CD4-positive, CD25-positive, alpha-beta regulatory T cell (primary cell): ENCODE measurements around the gene AKAP7. TPM values are rescaled to one million over a fixed set of nuclear protein-coding genes. Genes with fewer than 3 reads are reported as not detected.

ENCODE experiments used
- ATAC-seq, 2 donors: fragments of 150-1000 bp; cut with Tn5 transposase; one replicate each; pipeline ENCODE4 v1.10.0; 2021; ENCODE audit warnings: low read depth in 2 of 2, moderate number of reproducible peaks in 2 of 2, moderate library complexity in 1 of 2
- DNase-seq, 3 donors: peaks; one replicate each; pipeline versions ENCODE4 v3.0.0 to v3.0.0-alpha.2; 2012 to 2022; ENCODE audit warnings: mixed read lengths in 1 of 3
- H3K27ac ChIP-seq: one replicate; pipeline ENCODE4 v1.7.0; 2013; ENCODE audit warnings: mild to moderate bottlenecking, low read length; ENCODE audit not compliant: insufficient read depth, poor library complexity, severe bottlenecking
- H3K27me3 ChIP-seq: one replicate; pipeline ENCODE4 v1.7.0; 2013; ENCODE audit warnings: low read length; ENCODE audit not compliant: control insufficient read depth, insufficient read depth
- H3K36me3 ChIP-seq: one replicate; pipeline ENCODE4 v1.7.0; 2013; ENCODE audit warnings: mild to moderate bottlenecking, low read length, moderate library complexity; ENCODE audit not compliant: control insufficient read depth, insufficient read depth
- H3K4me1 ChIP-seq: 2 replicates; pipeline ENCODE4 v1.7.0; 2013; ENCODE audit warnings: mild to moderate bottlenecking, low read length; ENCODE audit not compliant: insufficient read depth, control insufficient read depth, poor library complexity, severe bottlenecking
- H3K4me3 ChIP-seq: one replicate; pipeline ENCODE4 v1.7.0; 2013; ENCODE audit warnings: low read depth, mild to moderate bottlenecking, low read length, moderate library complexity
- H3K9me3 ChIP-seq, 2 experiments: 1 replicate in 1 of 2; 2 replicates in 1 of 2; pipeline ENCODE4 v1.7.0; 2013; ENCODE audit warnings: low read length in 2 of 2, mild to moderate bottlenecking in 1 of 2, moderate library complexity in 1 of 2; ENCODE audit not compliant: control insufficient read depth in 2 of 2
- H3K27ac Mint-ChIP-seq, 3 donors: one replicate each; pipeline ENCODE4 v1.8.0; 2020 to 2022; ENCODE audit warnings: mild to moderate bottlenecking in 3 of 3, mixed read lengths in 3 of 3, moderate library complexity in 2 of 3
- H3K27me3 Mint-ChIP-seq: one replicate; pipeline ENCODE4 v1.8.0; 2022; ENCODE audit warnings: mild to moderate bottlenecking, mixed read lengths
- H3K36me3 Mint-ChIP-seq: one replicate; pipeline ENCODE4 v1.8.0; 2020; ENCODE audit warnings: mixed read lengths
- H3K4me1 Mint-ChIP-seq, 4 donors: one replicate each; pipeline ENCODE4 v1.8.0; 2020 to 2022; ENCODE audit warnings: mixed read lengths in 4 of 4, mild to moderate bottlenecking in 1 of 4
- H3K4me3 Mint-ChIP-seq, 4 donors: one replicate each; pipeline ENCODE4 v1.8.0; 2020 to 2022; ENCODE audit warnings: mild to moderate bottlenecking in 4 of 4, mixed read lengths in 4 of 4, moderate library complexity in 3 of 4
- H3K9me3 Mint-ChIP-seq, 7 donors: one replicate each; pipeline ENCODE4 v1.8.0; 2020 to 2022; ENCODE audit warnings: mixed read lengths in 7 of 7, mild to moderate bottlenecking in 3 of 7, moderate library complexity in 2 of 7
- polyA plus RNA-seq, 4 donors: library from polyadenylated mRNA; unstranded; fragments of 300-500 nt; fragmentation: Illumina TruSeq; gene quantifications; one replicate each; pipeline ENCODE4 v1.2.3, GENCODE V29; 2021
- total RNA-seq: library from RNA; stranded (reverse); gene quantifications from one replicate; pipeline ENCODE4 v1.2.3, GENCODE V29; 2022

The AKAP7 gene
- total and polyA plus RNA-seq, 5 donors from 2014 or later = 3.0 to 20.6 (median 10.5) TPM

DNA sequence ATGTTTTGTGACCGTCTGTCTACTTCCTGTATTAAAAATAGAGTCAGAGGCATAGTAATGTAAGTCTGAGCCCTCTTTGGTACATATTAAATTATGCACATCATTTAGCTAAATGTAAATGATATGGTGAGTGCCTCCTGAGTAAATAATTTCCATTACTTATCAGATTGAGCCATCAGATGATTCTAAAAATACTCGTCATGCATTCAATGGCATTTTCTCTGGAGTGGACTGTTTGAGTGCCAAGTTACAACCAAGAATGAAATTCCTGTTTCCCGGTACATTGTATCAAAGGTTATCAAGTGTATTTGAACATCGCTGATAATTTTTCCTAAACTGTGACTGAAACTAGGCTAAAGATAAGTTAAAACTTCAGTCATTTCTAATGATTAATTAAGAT, 81.0 kb downstream of the AKAP7 start:
- Mint-ChIP-seq H3K4me1 (peaks cover 17 to 59% (median 41%) of the 10 kb centered on the region in 4 donors), H3K27me3 (no peaks in the 10 kb centered on the region), H3K27ac (no peak overlapping the region), H3K36me3 (peaks cover 20% of the 10 kb centered on the region), H3K9me3 (peaks cover 0 to 2% (median 0%) of the 10 kb centered on the region in 7 donors), H3K4me3 (peak overlapping the region in 1 of 4 donors; percentile 21)
- H3K27ac ChIP-seq = no peak overlapping the region
- H3K36me3 ChIP-seq = peaks cover 3% of the 10 kb centered on the region
- no peak for DNase-seq
- H3K9me3 ChIP-seq = no peaks in the 10 kb centered on the region
- H3K4me3 ChIP-seq = no peak overlapping the region
- peaks cover 5% of the 10 kb centered on the region for H3K4me1 ChIP-seq
- no peaks in the 10 kb centered on the region for H3K27me3 ChIP-seq
- no peak for ATAC-seq

DNA sequence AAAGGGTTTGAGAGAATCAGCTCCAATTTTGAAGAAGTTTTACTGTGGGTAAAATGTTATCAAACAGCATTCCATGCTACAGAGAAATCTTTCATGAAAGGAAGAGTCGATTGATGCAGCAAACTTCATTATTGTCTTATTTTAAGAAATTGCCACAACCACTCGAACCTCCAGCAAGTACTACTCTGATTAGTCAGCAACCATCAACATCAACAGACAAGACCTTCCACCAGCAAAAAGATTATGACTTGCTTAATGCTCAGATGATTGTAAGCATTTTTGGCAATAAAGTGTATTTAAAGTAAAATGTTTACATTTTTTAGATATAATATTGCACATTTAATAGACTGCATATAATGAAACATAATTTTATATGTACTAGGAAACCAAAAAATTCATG, 87.5 kb downstream of the AKAP7 start:
- Mint-ChIP-seq H3K27ac (no peak overlapping the region), H3K27me3 (no peaks in the 10 kb centered on the region), H3K9me3 (peaks cover 0 to 2% (median 0%) of the 10 kb centered on the region in 7 donors), H3K4me1 (peaks cover 4 to 34% (median 10%) of the 10 kb centered on the region in 4 donors), H3K4me3 (no peak overlapping the region), H3K36me3 (peaks cover 26% of the 10 kb centered on the region)
- H3K4me1 ChIP-seq = peaks cover 3% of the 10 kb centered on the region
- H3K36me3 ChIP-seq = peaks cover 4% of the 10 kb centered on the region
- ATAC-seq (no peak), DNase-seq (no peak)
- no peak overlapping the region for H3K4me3 ChIP-seq
- no peaks in the 10 kb centered on the region for H3K27me3 ChIP-seq
- no peaks in the 10 kb centered on the region for H3K9me3 ChIP-seq
- H3K27ac ChIP-seq = no peak overlapping the region

DNA sequence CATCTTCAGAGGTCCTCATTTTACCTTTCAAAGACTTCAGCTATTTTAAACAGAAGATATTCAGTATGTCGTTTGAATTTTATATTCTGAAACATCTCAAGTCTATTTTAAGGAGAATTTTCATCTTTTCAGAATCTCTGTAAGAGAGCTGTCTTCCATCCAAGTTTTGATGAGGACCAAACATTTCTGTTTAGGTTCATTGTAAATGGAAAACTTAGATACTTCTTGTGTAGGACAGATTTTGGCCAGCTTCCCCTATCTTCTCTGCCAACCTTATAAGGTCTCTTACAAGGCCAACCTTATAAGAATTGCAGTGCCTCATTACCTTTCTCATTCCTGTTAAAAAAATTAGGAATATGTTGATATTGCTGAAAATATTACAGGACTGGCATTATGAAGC, 88.1 kb downstream of the AKAP7 start:
- Mint-ChIP-seq H3K27ac (peak overlapping the region in 1 of 3 donors; percentile 26), H3K9me3 (peaks cover 0 to 2% (median 0%) of the 10 kb centered on the region in 7 donors), H3K4me1 (peaks cover 4 to 36% (median 11%) of the 10 kb centered on the region in 4 donors), H3K4me3 (no peak overlapping the region), H3K36me3 (peaks cover 30% of the 10 kb centered on the region), H3K27me3 (no peaks in the 10 kb centered on the region)
- Histone ChIP-seq H3K36me3 (peaks cover 5% of the 10 kb centered on the region), H3K27ac (no peak overlapping the region), H3K4me3 (no peak overlapping the region), H3K9me3 (no peaks in the 10 kb centered on the region), H3K27me3 (no peaks in the 10 kb centered on the region), H3K4me1 (peaks cover 3% of the 10 kb centered on the region)
- no peak for DNase-seq
- ATAC-seq = no peak

DNA sequence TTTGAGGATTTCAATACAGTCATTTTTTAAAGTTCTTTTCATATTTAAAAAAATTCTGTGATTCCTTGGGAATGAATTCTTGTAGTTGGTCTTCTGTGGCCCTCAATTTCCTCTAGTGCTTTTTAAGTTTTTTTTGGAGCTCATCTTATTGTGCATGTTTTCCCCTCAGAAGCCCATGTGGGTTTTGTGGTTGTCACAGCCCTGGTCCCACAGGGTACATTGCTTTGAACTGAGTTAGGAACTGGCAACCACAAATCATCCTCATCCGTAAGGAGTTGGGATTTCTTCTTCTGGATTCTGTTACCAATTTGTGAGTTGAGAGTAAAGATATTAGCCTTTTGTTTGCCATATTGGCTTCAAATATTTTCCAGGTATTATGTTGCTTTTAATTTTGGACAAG, 89.9 kb downstream of the AKAP7 start:
- no peak overlapping the region for H3K27ac ChIP-seq
- no peak overlapping the region for H3K4me3 ChIP-seq
- no peaks in the 10 kb centered on the region for H3K27me3 Mint-ChIP-seq
- peaks cover 3% of the 10 kb centered on the region for H3K4me1 ChIP-seq
- H3K4me3 Mint-ChIP-seq = no peak overlapping the region
- no peaks in the 10 kb centered on the region for H3K27me3 ChIP-seq
- peaks cover 4 to 37% (median 10%) of the 10 kb centered on the region in 4 donors for H3K4me1 Mint-ChIP-seq
- H3K27ac Mint-ChIP-seq = peak overlapping the region in 1 of 3 donors; percentile 37
- peaks cover 0 to 2% (median 0%) of the 10 kb centered on the region in 7 donors for H3K9me3 Mint-ChIP-seq
- no peak for DNase-seq
- H3K36me3 ChIP-seq = peaks cover 5% of the 10 kb centered on the region
- H3K36me3 Mint-ChIP-seq = peaks cover 30% of the 10 kb centered on the region
- no peaks in the 10 kb centered on the region for H3K9me3 ChIP-seq
- no peak for ATAC-seq

DNA sequence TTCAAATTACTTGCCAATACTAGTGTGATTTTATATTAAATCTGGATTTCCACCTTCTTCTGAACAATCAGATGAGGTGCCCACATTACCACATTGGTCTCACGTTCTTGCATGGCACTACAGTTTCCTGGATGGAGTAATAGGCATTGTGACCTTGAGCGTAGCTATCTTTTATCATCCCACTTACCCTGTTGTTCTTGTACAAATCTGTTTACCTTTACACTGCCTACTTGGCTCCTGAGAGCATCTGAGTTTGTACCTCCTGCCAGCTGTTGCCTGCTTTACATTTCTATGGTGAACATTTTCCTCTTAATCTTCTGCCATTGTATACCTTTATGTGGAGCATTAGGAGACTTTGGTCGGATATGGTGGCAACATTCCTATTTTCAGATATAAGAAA, 90.7 kb downstream of the AKAP7 start:
- no peak for ATAC-seq
- H3K9me3 Mint-ChIP-seq = peaks cover 0 to 2% (median 0%) of the 10 kb centered on the region in 7 donors
- Histone ChIP-seq H3K9me3 (no peaks in the 10 kb centered on the region), H3K27me3 (no peaks in the 10 kb centered on the region), H3K4me3 (no peak overlapping the region), H3K27ac (no peak overlapping the region), H3K4me1 (peaks cover 3% of the 10 kb centered on the region), H3K36me3 (peaks cover 8% of the 10 kb centered on the region)
- peaks cover 6 to 40% (median 12%) of the 10 kb centered on the region in 4 donors for H3K4me1 Mint-ChIP-seq
- no peak overlapping the region for H3K27ac Mint-ChIP-seq
- H3K36me3 Mint-ChIP-seq = peaks cover 28% of the 10 kb centered on the region
- DNase-seq = no peak
- no peaks in the 10 kb centered on the region for H3K27me3 Mint-ChIP-seq
- no peak overlapping the region for H3K4me3 Mint-ChIP-seq

DNA sequence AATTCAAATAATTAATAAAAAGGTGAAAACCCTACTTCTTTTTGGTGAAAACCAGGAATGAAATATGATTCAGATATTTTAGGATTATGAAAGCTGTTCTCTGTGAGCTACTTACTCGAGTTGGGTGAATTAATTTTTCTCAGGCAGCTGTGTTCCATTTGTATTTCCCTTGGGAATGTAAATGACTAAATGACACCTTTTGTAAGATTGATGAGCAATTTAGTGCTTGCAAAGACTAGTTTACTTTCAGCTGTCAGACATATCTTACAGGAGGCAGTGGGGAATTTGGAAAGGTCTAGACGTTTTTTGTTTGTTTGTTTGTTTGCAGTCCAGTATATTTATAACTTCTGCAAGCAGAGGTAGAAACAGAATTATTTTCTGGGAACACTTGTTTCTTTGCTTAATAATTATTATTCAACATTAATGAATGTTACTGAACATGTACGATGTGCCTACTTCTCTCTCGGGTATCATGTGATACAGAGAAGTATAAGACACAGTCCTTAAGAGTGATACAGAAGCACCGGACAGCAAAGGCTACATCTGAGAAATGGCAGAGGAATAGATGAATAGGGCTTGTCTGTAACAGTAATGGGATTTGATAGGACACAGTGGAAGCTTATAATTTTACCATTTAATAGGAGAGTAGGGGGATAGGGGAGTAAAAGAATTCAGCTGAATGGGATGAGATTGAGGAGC, 91.3 kb downstream of the AKAP7 start:
- Mint-ChIP-seq H3K4me1 (peaks cover 9 to 43% (median 13%) of the 10 kb centered on the region in 4 donors), H3K9me3 (peaks cover 0 to 2% (median 0%) of the 10 kb centered on the region in 7 donors), H3K4me3 (no peak overlapping the region), H3K36me3 (peaks cover 23% of the 10 kb centered on the region), H3K27ac (no peak overlapping the region), H3K27me3 (no peaks in the 10 kb centered on the region)
- ATAC-seq (no peak), DNase-seq (no peak)
- Histone ChIP-seq H3K9me3 (no peaks in the 10 kb centered on the region), H3K27ac (no peak overlapping the region), H3K4me3 (no peak overlapping the region), H3K36me3 (peaks cover 4% of the 10 kb centered on the region), H3K4me1 (peaks cover 3% of the 10 kb centered on the region), H3K27me3 (no peaks in the 10 kb centered on the region)

DNA sequence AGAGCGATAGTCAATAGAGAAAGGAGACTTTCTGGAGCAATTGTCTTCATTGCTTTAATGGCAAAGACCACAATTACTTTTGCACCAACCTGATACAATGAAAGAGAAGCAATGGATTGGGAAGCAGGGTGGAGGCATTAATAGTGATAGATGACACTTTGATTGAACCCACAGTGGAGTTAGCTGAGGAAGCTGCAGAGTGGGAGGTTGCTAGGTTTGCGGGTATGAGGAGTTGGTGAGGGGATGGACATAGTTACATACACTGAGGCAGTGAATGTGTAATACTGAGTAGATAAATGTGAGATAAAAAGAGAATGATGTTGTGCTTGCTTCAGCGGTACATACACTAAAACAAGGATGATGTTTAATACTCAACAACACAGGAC, 91.9 kb downstream of the AKAP7 start:
- H3K27me3 Mint-ChIP-seq = no peaks in the 10 kb centered on the region
- Histone ChIP-seq H3K4me3 (no peak overlapping the region), H3K27ac (no peak overlapping the region), H3K27me3 (no peaks in the 10 kb centered on the region), H3K4me1 (peaks cover 3% of the 10 kb centered on the region), H3K36me3 (peaks cover 4% of the 10 kb centered on the region), H3K9me3 (no peaks in the 10 kb centered on the region)
- H3K9me3 Mint-ChIP-seq = peaks cover 0 to 2% (median 0%) of the 10 kb centered on the region in 7 donors
- H3K4me3 Mint-ChIP-seq = no peak overlapping the region
- H3K36me3 Mint-ChIP-seq = peaks cover 19% of the 10 kb centered on the region
- H3K27ac Mint-ChIP-seq = peak overlapping the region in 1 of 3 donors; percentile 89
- no peak for DNase-seq
- ATAC-seq = no peak
- peaks cover 6 to 40% (median 11%) of the 10 kb centered on the region in 4 donors for H3K4me1 Mint-ChIP-seq

DNA sequence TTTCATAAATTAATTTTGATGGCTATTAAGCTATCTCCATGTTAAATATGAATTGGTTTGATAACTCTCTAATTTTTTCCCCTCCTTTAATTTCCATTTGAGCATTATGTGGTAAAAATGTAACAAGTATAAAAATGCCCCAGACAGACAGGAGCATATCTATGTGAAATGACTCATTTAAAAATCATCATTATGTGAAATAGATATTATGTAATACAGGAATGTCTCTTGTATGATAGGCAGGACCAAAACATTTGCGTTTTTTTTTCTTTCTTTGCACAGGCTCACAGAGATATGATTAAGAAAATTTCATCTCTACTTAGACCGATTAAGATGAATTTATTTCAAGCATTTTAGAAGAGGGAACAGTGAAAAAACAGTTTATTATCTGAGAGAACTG, 95.8 kb downstream of the AKAP7 start:
- Histone ChIP-seq H3K27me3 (no peaks in the 10 kb centered on the region), H3K4me1 (no peaks in the 10 kb centered on the region), H3K9me3 (no peaks in the 10 kb centered on the region), H3K36me3 (peaks cover 4% of the 10 kb centered on the region), H3K27ac (no peak overlapping the region), H3K4me3 (no peak overlapping the region)
- ATAC-seq = no peak
- Mint-ChIP-seq H3K4me1 (peaks cover 7 to 40% (median 17%) of the 10 kb centered on the region in 4 donors), H3K9me3 (peaks cover 0 to 3% (median 0%) of the 10 kb centered on the region in 7 donors), H3K27me3 (no peaks in the 10 kb centered on the region), H3K36me3 (peaks cover 15% of the 10 kb centered on the region), H3K4me3 (no peak overlapping the region), H3K27ac (peak overlapping the region in 2 of 3 donors; percentile 11 to 37)
- DNase-seq = no peak
